Neural cell (in vitro differentiated cells): ENCODE results near the gene CLIC4.

ENCODE experiments used
- EP300 ChIP-seq: fragments of 450-650 bp; conservative IDR thresholded peaks from 2 replicates; pipeline ENCODE4 v1.6.1; 2014; ENCODE audit warnings: antibody characterized with exemption, mild to moderate bottlenecking, moderate library complexity; ENCODE audit not compliant: poor library complexity, severe bottlenecking
- REST ChIP-seq: IDR thresholded peaks from 2 replicates; pipeline ENCODE4 v1.6.1; 2012; ENCODE audit warnings: borderline replicate concordance
- TAF1 ChIP-seq: IDR thresholded peaks from 2 replicates; pipeline ENCODE4 v1.6.1; 2012; ENCODE audit warnings: low read depth
- TF ChIP-seq, protein P1 (sequence below): fragments of 450-650 bp; IDR thresholded peaks from 2 replicates; pipeline ENCODE4 v1.5.1; 2014; ENCODE audit warnings: antibody characterized with exemption, mild to moderate bottlenecking, moderate library complexity; ENCODE audit not compliant: poor library complexity, severe bottlenecking

DNA sequence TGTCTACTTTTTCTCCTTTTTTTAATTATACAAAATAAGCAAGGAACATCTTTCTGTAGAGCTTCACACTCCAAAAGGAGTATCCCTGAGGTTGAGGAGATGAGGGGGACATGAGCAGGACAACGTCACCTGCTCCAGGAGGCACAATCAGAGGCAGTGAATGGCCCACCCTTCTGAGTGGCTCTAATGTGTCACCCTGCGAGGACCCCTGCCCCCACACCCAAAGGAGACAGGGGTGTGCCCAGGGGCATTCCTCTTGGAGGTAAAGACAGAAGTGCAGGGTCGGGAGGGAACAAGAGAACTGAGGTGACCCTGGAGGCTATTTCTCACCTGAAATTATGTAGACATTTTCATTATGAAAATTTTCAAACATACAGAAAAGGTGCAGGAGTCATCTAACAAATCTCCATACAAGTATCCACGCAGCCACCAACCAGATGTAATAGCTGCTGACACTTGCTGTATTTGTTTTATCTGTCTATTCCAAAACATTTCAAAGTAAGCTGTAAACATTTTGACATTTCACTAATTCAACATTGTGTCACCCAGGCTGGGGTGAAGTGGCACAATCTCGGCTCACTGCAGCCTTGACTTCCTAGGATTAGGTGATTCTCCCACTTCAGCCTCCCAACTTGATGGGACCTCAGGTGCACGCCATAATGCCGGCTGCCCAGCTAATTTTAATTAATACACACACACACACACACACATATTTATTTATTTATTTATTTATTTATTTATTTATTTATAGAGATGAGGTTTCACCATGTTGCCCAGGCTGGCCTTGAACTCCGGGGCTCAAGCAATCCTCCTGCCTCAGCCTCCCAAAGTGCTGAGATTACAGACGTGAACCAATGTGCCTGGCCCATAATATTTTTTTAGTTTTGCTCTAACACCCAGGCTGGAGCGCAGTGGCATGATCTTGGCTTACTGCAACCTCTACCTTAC is 114.1 kb downstream of the CLIC4 start:
- TF ChIP-seq, protein P1, sequence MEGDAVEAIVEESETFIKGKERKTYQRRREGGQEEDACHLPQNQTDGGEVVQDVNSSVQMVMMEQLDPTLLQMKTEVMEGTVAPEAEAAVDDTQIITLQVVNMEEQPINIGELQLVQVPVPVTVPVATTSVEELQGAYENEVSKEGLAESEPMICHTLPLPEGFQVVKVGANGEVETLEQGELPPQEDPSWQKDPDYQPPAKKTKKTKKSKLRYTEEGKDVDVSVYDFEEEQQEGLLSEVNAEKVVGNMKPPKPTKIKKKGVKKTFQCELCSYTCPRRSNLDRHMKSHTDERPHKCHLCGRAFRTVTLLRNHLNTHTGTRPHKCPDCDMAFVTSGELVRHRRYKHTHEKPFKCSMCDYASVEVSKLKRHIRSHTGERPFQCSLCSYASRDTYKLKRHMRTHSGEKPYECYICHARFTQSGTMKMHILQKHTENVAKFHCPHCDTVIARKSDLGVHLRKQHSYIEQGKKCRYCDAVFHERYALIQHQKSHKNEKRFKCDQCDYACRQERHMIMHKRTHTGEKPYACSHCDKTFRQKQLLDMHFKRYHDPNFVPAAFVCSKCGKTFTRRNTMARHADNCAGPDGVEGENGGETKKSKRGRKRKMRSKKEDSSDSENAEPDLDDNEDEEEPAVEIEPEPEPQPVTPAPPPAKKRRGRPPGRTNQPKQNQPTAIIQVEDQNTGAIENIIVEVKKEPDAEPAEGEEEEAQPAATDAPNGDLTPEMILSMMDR: no peak
- no peak for TF ChIP-seq TAF1
- TF ChIP-seq REST: no peak
- TF ChIP-seq EP300: no peak
